ENCODE results near the gene KLC1. TPM values are rescaled to one million over a fixed set of nuclear protein-coding genes. Genes with fewer than 3 reads are reported as not detected.
A peak's percentile ranks its signal among the peaks of the same experiment; 100 is the strongest.
"Not testable (repeated sequence)": the region's sequence is repeated elsewhere in the genome, so short reads cannot be mapped to it uniquely, and the experiment has no call there.

Gene KLC1
- total RNA-seq, 1 experiment from 2014 or later, result 216 TPM

DNA sequence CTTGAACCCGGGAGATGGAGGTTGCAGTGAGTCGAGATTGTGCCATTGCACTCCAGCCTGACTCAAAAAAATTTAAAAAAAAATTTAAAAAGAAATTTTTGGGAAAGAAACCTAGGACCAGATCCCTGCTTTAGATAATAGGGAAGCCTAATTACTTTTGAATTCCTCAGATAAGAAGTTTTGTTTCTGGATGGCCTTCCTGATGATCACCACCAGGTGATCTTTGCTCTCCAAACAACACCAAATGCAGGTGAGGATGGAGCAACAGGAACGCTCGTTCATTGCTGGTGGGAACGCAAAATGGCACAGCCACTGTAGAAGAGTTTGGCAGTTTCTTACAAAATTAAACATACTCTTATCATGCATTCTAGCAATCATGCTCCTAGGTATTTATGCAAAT is 28.5 kb upstream of the KLC1 start:
- no TSS peak for BruUV-seq (replicated peaks)
- no peaks in the 10 kb centered on the region for H3K9me3 Mint-ChIP-seq (ENCODE audit: unreplicated experiment)
- H3K4me3 Mint-ChIP-seq (ENCODE audit: unreplicated experiment), result no peak overlapping the region
- H3K27me3 Mint-ChIP-seq (ENCODE audit: insufficient read depth, unreplicated experiment), result no peaks in the 10 kb centered on the region
- ChIA-PET POLR2A (no interaction called here), CTCF (interaction anchor here (0.7 kb wide), 1 partner anchor 14 kb away, joined by 3 read pairs; no protein-coding TSS in a partner anchor)
- H3K36me3 Mint-ChIP-seq (ENCODE audit: insufficient read depth, unreplicated experiment), result no peaks in the 10 kb centered on the region
- H3K4me1 Mint-ChIP-seq (ENCODE audit: insufficient read depth, unreplicated experiment), result no peaks in the 10 kb centered on the region
- DNase-seq (ENCODE audit: unreplicated experiment), result no peak
- intact Hi-C loops (cut with micrococcal nuclease), result no loop called here
- H3K27ac Mint-ChIP-seq (ENCODE audit: low read depth, unreplicated experiment), result no peak overlapping the region
- no peak for TF ChIP-seq CTCF (IDR thresholded peaks at IDR 0.05; ENCODE audit: unreplicated experiment)

GRCh38 chr14:103604620-103605019 is 24.4 kb upstream of the KLC1 start:
- POLR2A ChIA-PET, result interaction anchor here (1.0 kb wide), 1 partner anchor 24 kb away, joined by 4 read pairs; the partner anchor contains the start of gene KLC1
- no peak overlapping the region for H3K27ac Mint-ChIP-seq (ENCODE audit: low read depth, unreplicated experiment)

DNA sequence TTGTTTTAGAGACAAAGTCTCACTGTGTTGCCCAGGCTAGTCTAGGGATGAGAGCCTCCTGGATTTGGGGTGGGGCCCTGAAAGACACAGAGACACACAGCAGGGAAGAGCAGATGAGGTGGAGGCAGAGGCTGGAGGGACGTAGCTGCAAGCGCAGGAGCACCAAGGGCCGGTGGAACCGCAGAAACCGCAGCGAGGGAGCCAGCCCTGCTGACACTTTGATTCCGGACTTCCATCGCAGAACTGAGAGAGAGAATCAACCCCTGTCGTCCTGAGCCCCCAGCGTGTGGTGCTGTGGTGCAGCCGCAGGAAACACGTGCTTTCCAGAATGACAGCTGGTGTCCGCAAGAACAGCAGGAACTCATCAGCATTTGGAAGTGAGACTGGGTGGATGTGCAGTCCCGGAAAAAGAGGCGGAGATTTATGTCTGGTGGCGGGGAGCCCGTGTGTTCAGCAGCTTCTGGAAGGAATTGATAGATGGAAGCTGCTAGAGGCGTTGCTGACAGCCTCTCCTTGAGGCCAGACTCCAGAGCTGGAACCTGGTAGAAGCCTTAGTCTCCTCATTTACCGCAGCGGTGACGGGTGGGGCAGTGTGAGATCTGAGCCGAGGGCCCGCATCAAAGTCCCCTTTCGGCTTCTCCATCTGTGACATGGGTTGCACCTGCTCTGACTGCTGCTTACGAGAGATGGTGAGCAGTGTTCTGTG is 21.9 kb upstream of the KLC1 start:
- TF ChIP-seq CTCF (IDR thresholded peaks at IDR 0.05; ENCODE audit: unreplicated experiment), result no peak
- peaks cover 5% of the 10 kb centered on the region for H3K4me1 Mint-ChIP-seq (ENCODE audit: insufficient read depth, unreplicated experiment)
- H3K27ac Mint-ChIP-seq (ENCODE audit: low read depth, unreplicated experiment), result no peak overlapping the region
- peaks cover 5% of the 10 kb centered on the region for H3K36me3 Mint-ChIP-seq (ENCODE audit: insufficient read depth, unreplicated experiment)
- intact Hi-C loops (cut with micrococcal nuclease), result no loop called here
- peaks cover 11% of the 10 kb centered on the region for H3K9me3 Mint-ChIP-seq (ENCODE audit: unreplicated experiment)
- peak; percentile 44 for DNase-seq (ENCODE audit: unreplicated experiment)
- POLR2A ChIA-PET, result interaction anchor here (1.3 kb wide), 1 partner anchor 23 kb away, joined by 3 read pairs; the partner anchor contains the start of gene KLC1
- no peaks in the 10 kb centered on the region for H3K27me3 Mint-ChIP-seq (ENCODE audit: insufficient read depth, unreplicated experiment)
- no TSS peak for BruUV-seq (replicated peaks)
- H3K4me3 Mint-ChIP-seq (ENCODE audit: unreplicated experiment), result no peak overlapping the region
- CTCF ChIA-PET, result no interaction called here

More at GRCh38 chr14:103604620-103605019, 24.4 kb upstream of the KLC1 start:
- CTCF ChIA-PET, result interaction anchor here (0.9 kb wide), 1 partner anchor 9 kb away, joined by 3 read pairs; no protein-coding TSS in a partner anchor
- BruUV-seq (replicated peaks), result no TSS peak
- Mint-ChIP-seq H3K4me3 (ENCODE audit: unreplicated experiment) (no peak overlapping the region), H3K36me3 (ENCODE audit: insufficient read depth, unreplicated experiment) (no peaks in the 10 kb centered on the region), H3K27me3 (ENCODE audit: insufficient read depth, unreplicated experiment) (no peaks in the 10 kb centered on the region), H3K9me3 (ENCODE audit: unreplicated experiment) (no peaks in the 10 kb centered on the region), H3K4me1 (ENCODE audit: insufficient read depth, unreplicated experiment) (peaks cover 5% of the 10 kb centered on the region)
- TF ChIP-seq CTCF (IDR thresholded peaks at IDR 0.05; ENCODE audit: unreplicated experiment), result no peak
- intact Hi-C loops (cut with micrococcal nuclease), result no loop called here
- DNase-seq (ENCODE audit: unreplicated experiment), result no peak

DNA sequence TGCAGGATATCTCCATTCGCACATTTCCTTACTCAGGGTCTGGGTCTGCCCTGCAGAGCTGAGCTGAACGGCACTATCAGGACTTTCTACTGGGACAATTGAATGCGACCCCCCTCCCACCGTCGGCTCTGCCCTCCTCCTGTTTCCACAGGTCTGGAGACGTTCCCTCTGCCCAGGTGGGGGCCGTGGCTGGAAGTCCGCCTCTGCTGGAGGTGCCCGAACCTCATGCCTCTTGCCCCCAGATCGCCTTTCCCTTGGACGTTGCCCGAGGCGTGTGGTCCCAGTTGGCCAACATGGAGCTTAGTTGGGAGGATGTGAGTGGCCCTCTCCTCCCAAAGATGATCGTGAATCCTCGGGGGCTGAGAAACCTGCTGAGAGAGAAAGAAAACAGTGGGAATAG is 21.2 kb upstream of the KLC1 start:
- ChIA-PET CTCF (no interaction called here), POLR2A (interaction anchor here (1.3 kb wide), 1 partner anchor 22 kb away, joined by 3 read pairs; the partner anchor contains the start of gene KLC1)
- H3K4me1 Mint-ChIP-seq (ENCODE audit: insufficient read depth, unreplicated experiment), result peaks cover 5% of the 10 kb centered on the region
- no peak overlapping the region for H3K27ac Mint-ChIP-seq (ENCODE audit: low read depth, unreplicated experiment)
- no peak for TF ChIP-seq CTCF (IDR thresholded peaks at IDR 0.05; ENCODE audit: unreplicated experiment)
- no peaks in the 10 kb centered on the region for H3K27me3 Mint-ChIP-seq (ENCODE audit: insufficient read depth, unreplicated experiment)
- H3K9me3 Mint-ChIP-seq (ENCODE audit: unreplicated experiment), result peaks cover 11% of the 10 kb centered on the region
- intact Hi-C loops (cut with micrococcal nuclease), result no loop called here
- no TSS peak for BruUV-seq (replicated peaks)
- no peak for DNase-seq (ENCODE audit: unreplicated experiment)
- H3K36me3 Mint-ChIP-seq (ENCODE audit: insufficient read depth, unreplicated experiment), result peaks cover 5% of the 10 kb centered on the region
- no peak overlapping the region for H3K4me3 Mint-ChIP-seq (ENCODE audit: unreplicated experiment)

DNA sequence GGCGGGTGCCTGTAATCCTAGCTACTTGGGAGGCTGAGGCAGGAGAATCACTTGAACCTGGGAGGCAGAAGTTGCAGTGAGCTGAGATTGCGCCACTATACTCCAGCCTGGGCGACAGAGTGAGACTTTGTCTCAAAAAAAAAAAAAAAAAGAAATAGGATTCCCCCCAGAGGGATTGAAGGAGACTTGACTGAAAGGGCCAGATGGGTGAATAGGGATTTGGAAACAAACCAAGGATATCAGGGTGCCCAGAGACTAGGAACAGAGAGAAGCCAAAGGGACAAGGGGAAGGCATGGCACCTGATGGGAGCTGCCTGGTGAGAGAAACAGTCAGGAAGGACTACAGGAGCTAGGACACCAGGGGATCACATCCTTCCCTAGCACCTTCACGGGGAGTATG is 19.9 kb upstream of the KLC1 start:
- DNase-seq (ENCODE audit: unreplicated experiment); H3K36me3 Mint-ChIP-seq (ENCODE audit: insufficient read depth, unreplicated experiment); BruUV-seq (replicated peaks); H3K27me3 Mint-ChIP-seq (ENCODE audit: insufficient read depth, unreplicated experiment); H3K4me1 Mint-ChIP-seq (ENCODE audit: insufficient read depth, unreplicated experiment); H3K27ac Mint-ChIP-seq (ENCODE audit: low read depth, unreplicated experiment); intact Hi-C loops (cut with micrococcal nuclease); H3K4me3 Mint-ChIP-seq (ENCODE audit: unreplicated experiment): not testable (repeated sequence)
- peaks cover 11% of the 10 kb centered on the region for H3K9me3 Mint-ChIP-seq (ENCODE audit: unreplicated experiment)
- ChIA-PET CTCF (interaction anchor here (0.6 kb wide), 1 partner anchor 110 kb away, joined by 3 read pairs; no protein-coding TSS in a partner anchor), POLR2A (interaction anchor here (0.6 kb wide), 1 partner anchor 104 kb away, joined by 3 read pairs; no protein-coding TSS in a partner anchor)

Data from MCF 10A (cell line).